ENCODE results near the gene SECISBP2.

DNA sequence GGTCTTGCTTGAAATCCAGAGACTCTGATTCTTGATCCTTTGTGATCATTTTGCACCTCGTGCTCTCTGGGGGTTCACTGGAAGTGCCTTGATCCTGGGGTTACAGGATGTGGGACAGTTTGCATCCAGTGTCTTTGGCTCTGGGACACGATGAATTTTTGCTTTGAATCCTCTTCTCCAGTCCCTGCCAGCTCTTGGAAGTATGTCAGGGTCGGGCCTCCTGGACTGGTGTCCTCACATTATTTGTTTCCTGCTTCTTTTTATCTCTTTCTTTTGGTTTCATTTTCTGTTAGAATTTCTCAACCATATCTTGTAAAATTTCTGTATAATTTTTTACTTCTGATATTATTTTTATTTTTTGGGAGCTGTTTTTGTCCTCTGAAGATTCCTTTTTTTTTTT, 34.2 kb downstream of the SECISBP2 start:
- TF ChIP-seq, protein P1, sequence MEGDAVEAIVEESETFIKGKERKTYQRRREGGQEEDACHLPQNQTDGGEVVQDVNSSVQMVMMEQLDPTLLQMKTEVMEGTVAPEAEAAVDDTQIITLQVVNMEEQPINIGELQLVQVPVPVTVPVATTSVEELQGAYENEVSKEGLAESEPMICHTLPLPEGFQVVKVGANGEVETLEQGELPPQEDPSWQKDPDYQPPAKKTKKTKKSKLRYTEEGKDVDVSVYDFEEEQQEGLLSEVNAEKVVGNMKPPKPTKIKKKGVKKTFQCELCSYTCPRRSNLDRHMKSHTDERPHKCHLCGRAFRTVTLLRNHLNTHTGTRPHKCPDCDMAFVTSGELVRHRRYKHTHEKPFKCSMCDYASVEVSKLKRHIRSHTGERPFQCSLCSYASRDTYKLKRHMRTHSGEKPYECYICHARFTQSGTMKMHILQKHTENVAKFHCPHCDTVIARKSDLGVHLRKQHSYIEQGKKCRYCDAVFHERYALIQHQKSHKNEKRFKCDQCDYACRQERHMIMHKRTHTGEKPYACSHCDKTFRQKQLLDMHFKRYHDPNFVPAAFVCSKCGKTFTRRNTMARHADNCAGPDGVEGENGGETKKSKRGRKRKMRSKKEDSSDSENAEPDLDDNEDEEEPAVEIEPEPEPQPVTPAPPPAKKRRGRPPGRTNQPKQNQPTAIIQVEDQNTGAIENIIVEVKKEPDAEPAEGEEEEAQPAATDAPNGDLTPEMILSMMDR (IDR thresholded peaks at IDR 0.05; ENCODE audit: insufficient read depth, low read length, poor library complexity, severe bottlenecking) = no peak
- no peak for TF ChIP-seq EZH2phosphoT487 (conservative IDR thresholded peaks at IDR 0.05; ENCODE audit: low read length)

Measured in SU-DHL-6 (cell line).